GM19328 (cell line): ENCODE results near the gene RAMP1.

Experiments used
- ATAC-seq: cut with Tn5 transposase; IDR thresholded peaks from one replicate; pipeline ENCODE4 v1.9.1; 2021; ENCODE audit warnings: mild to moderate bottlenecking, moderate library complexity; ENCODE audit not compliant: unreplicated experiment

Gene RAMP1

GRCh38 chr2:237894396-237894979 is 35.1 kb downstream of the RAMP1 start:
- ATAC-seq: no peak

GRCh38 chr2:237894986-237895543 is 35.6 kb downstream of the RAMP1 start:
- no peak for ATAC-seq

- no peak for ATAC-seq
These were observed 36.4 kb downstream of the RAMP1 start for GRCh38 chr2:237895544-237896506.

- ATAC-seq: no peak
These were observed 37.1 kb downstream of the RAMP1 start for GRCh38 chr2:237896507-237896892.

GRCh38 chr2:237896956-237897355 is 37.5 kb downstream of the RAMP1 start:
- no peak for ATAC-seq

GRCh38 chr2:237898057-237898414 is 38.6 kb downstream of the RAMP1 start:
- no peak for ATAC-seq

GRCh38 chr2:237900891-237901831 is 41.7 kb downstream of the RAMP1 start:
- ATAC-seq: no peak

- no peak for ATAC-seq
These were observed 42.8 kb downstream of the RAMP1 start for GRCh38 chr2:237901932-237902850.

- ATAC-seq: no peak
These were observed 45.6 kb downstream of the RAMP1 start for GRCh38 chr2:237904831-237905599.

- no peak for ATAC-seq
These were observed 47.7 kb downstream of the RAMP1 start for GRCh38 chr2:237907144-237907543.

- ATAC-seq: no peak
These were observed 49.8 kb downstream of the RAMP1 start for GRCh38 chr2:237909075-237909695.

GRCh38 chr2:237909801-237910475 is 50.5 kb downstream of the RAMP1 start:
- no peak for ATAC-seq

- no peak for ATAC-seq
These were observed 51.3 kb downstream of the RAMP1 start for GRCh38 chr2:237910576-237911362.

GRCh38 chr2:237911363-237912017 is 52.1 kb downstream of the RAMP1 start:
- ATAC-seq: no peak

- ATAC-seq: no peak
These were observed 53.1 kb downstream of the RAMP1 start for GRCh38 chr2:237912271-237913192.
